K562 (cell line): Measurements from ENCODE around the gene POFUT2. TPM values are rescaled to one million over a fixed set of nuclear protein-coding genes. Genes with fewer than 3 reads are reported as not detected.

Experiments
- ATAC-seq: fragments of 200-7000 bp; cut with Tn5 transposase; 3 replicates; pipeline ENCODE4 v1.9.1; 2020; ENCODE audit warnings: moderate library complexity
- BruUV-seq: library from RNA; stranded (reverse); fragments of 400-500 nt; replicated peaks from 2 replicates; lab custom pipeline; 2021; lab: Mats Ljungman, UMichigan
- CTCF ChIA-PET: fragments of 300-600 bp; formaldehyde crosslinking; extraction: SDS; loops from one replicate; lab custom pipeline; 2021; ENCODE audit warnings: low intra/inter-chr PET ratio; lab: Yijun Ruan, JAX
- POLR2A ChIA-PET: fragments of 300-600, 350-650 bp; sonication (Branson Sonifier 250); formaldehyde crosslinking; extraction: SDS; loops from one replicate; lab custom pipeline; 2021; ENCODE audit warnings: antibody characterized with exemption, inconsistent platforms; lab: Yijun Ruan, JAX
- DNase-seq, 4 experiments: peaks; one replicate each; pipeline versions ENCODE4 v3.0.0 to v3.0.0-alpha.2; 2011 to 2018; ENCODE audit warnings: low spot score in 3 of 4, mixed read lengths in 3 of 4; ENCODE audit errors: extremely low read depth in 1 of 4
- FAIRE-seq: peaks from 2 replicates; lab custom pipeline; 2011; peaks lifted over from hg19 to GRCh38; lab: Jason Lieb, UNC
- H2AFZ ChIP-seq: 2 replicates; pipeline ENCODE4 v1.6.0; 2011; ENCODE audit warnings: low read depth, low read length, control low read depth, inconsistent platforms
- H3K27ac ChIP-seq: fragments of 200-600 bp; 3 replicates; pipeline ENCODE4 v1.8.0; 2011; ENCODE audit warnings: low read depth, mild to moderate bottlenecking, control low read depth, inconsistent platforms, low read length, moderate library complexity, mixed read lengths; ENCODE audit errors: extremely low read depth
- H3K27me3 ChIP-seq, 2 experiments: fragments of 300-600 bp in 1 of 2; 2 replicates in 1 of 2; 3 replicates in 1 of 2; pipeline versions ENCODE4 v1.6.0 to v1.8.0; 2011; ENCODE audit warnings: inconsistent platforms in 2 of 2, low read length in 2 of 2, mild to moderate bottlenecking in 1 of 2, mixed read lengths in 1 of 2, moderate library complexity in 1 of 2; ENCODE audit not compliant: control insufficient read depth in 2 of 2, insufficient read depth in 2 of 2
- H3K36me3 ChIP-seq: fragments of 300-600 bp; 3 replicates; pipeline ENCODE4 v1.8.0; 2011; ENCODE audit warnings: mild to moderate bottlenecking, low read length, inconsistent platforms; ENCODE audit not compliant: control insufficient read depth, insufficient read depth
- H3K4me1 ChIP-seq, 2 experiments: fragments of 200-600 bp in 1 of 2; replicated peaks in 1 of 2; 2 replicates in 1 of 2; 3 replicates in 1 of 2; pipeline versions ENCODE4 v1.5.1 to v1.8.0; 2011; ENCODE audit warnings: inconsistent platforms in 2 of 2, low read length in 2 of 2, mild to moderate bottlenecking in 1 of 2, mixed read lengths in 1 of 2, moderate library complexity in 1 of 2; ENCODE audit not compliant: control insufficient read depth in 2 of 2, insufficient read depth in 2 of 2
- H3K4me2 ChIP-seq: 2 replicates; pipeline ENCODE4 v1.6.1; 2011; ENCODE audit warnings: low read length, control low read depth, inconsistent platforms, mixed read lengths; ENCODE audit not compliant: insufficient read depth
- H3K4me3 ChIP-seq: fragments of 200-600 bp; sonication (generic), shearing (Covaris generic); 2 replicates; pipeline ENCODE4 v1.5.1; 2016; ENCODE audit warnings: control low read depth, inconsistent platforms
- H3K79me2 ChIP-seq: fragments of 200-600 bp; 3 replicates; pipeline ENCODE4 v1.8.0; 2011; ENCODE audit warnings: low read length, inconsistent platforms; ENCODE audit not compliant: control insufficient read depth, insufficient read depth
- H3K9ac ChIP-seq, 2 experiments: 2 replicates each; pipeline versions ENCODE4 v1.6.0 to v1.6.1; 2011; ENCODE audit warnings: low read depth in 2 of 2, low read length in 2 of 2, control low read depth in 1 of 2, inconsistent platforms in 1 of 2, mild to moderate bottlenecking in 1 of 2, mixed read lengths in 1 of 2; ENCODE audit not compliant: insufficient read depth in 1 of 2
- H3K9me1 ChIP-seq: one replicate; pipeline ENCODE4 v1.6.0; 2011; ENCODE audit warnings: inconsistent platforms, mild to moderate bottlenecking, low read length, moderate library complexity; ENCODE audit not compliant: control insufficient read depth, insufficient read depth
- H3K9me3 ChIP-seq: replicated peaks from 2 replicates; pipeline ENCODE4 v1.5.1; 2011; ENCODE audit warnings: low read depth, low read length, inconsistent platforms; ENCODE audit not compliant: control insufficient read depth, insufficient read depth
- H4K20me1 ChIP-seq: replicated peaks from 2 replicates; pipeline ENCODE4 v1.6.1; 2011; ENCODE audit warnings: low read length, inconsistent platforms, mixed read lengths; ENCODE audit not compliant: control insufficient read depth, insufficient read depth
- CBX2 ChIP-seq: fragments of 200-600 bp; sonication (generic); IDR thresholded peaks from one replicate; pipeline ENCODE4 v1.6.1; 2012; ENCODE audit warnings: mild to moderate bottlenecking, low read length, inconsistent platforms; ENCODE audit not compliant: insufficient read depth, poor library complexity, severe bottlenecking
- CBX8 ChIP-seq: fragments of 200-600 bp; sonication (generic); IDR thresholded peaks from 2 replicates; pipeline ENCODE4 v1.6.1; 2012; ENCODE audit warnings: borderline replicate concordance, mixed run types, low read depth, mild to moderate bottlenecking, moderate library complexity, mixed read lengths, low read length, control low read depth, inconsistent platforms; ENCODE audit not compliant: poor library complexity, severe bottlenecking; ENCODE audit errors: extremely low read depth
- ESRRB ChIP-seq: fragments of 250-450 bp; sonication (Bioruptor Pico); IDR thresholded peaks from 2 replicates; pipeline ENCODE4 v1.5.0; 2020; ENCODE audit warnings: mild to moderate bottlenecking, moderate library complexity, borderline replicate concordance
- ETV5 ChIP-seq: sonication (generic); formaldehyde crosslinking; IDR thresholded peaks from 2 replicates; pipeline ENCODE4 v1.4.0; 2020; ENCODE audit warnings: low read depth, mild to moderate bottlenecking, missing genetic modification reagents
- MYC ChIP-seq, 2 experiments: fragments of 250-450 bp in 1 of 2; sonication (Bioruptor Pico) in 1 of 2; IDR thresholded peaks; 2 replicates each; pipeline versions ENCODE4 v1.5.1 to v1.6.1; 2012 to 2021; ENCODE audit warnings: low read depth in 2 of 2, borderline replicate concordance in 1 of 2, improper control_type of control experiment in 1 of 2, low read length in 1 of 2, mild to moderate bottlenecking in 1 of 2, moderate library complexity in 1 of 2
- SIRT6 ChIP-seq: IDR thresholded peaks from one replicate; pipeline ENCODE4 v1.6.1; 2012; ENCODE audit warnings: low read depth, mild to moderate bottlenecking, control low read depth, inconsistent platforms, low read length, moderate library complexity
- TARDBP ChIP-seq: fragments of 450-650 bp; IDR thresholded peaks from 2 replicates; pipeline ENCODE4 v1.6.1; 2016
- ZC3H11A ChIP-seq: IDR thresholded peaks from 2 replicates; pipeline ENCODE4 v1.6.1; 2012; ENCODE audit warnings: low read depth, low read length, improper control_type of control experiment
- WGBS: fragments of 100-300 bp; shearing (Covaris generic); methylation state at CpG from one replicate; pipeline ENCODE4 v1.1.6; 2016; ENCODE audit warnings: low coverage, mixed read lengths; ENCODE audit not compliant: insufficient coverage; ENCODE audit errors: missing lambda C conversion rate; 5-methylcytosine and 5-hydroxymethylcytosine counted together
- in situ Hi-C: fragments of 300-500 bp; cut with MboI; formaldehyde crosslinking; loops from 4 replicates; pipeline ENCODE4 v1.15.0; 2018; ENCODE audit warnings: inconsistent platforms, mixed read lengths
- intact Hi-C: fragments of 100-400 bp; cut with micrococcal nuclease; formaldehyde crosslinking; loops from 2 replicates; pipeline ENCODE4 v1.14.2; 2022
- polyA plus RNA-seq, 8 experiments: library from polyadenylated mRNA; depleted of rRNA in 4 of 8; stranded (reverse) in 5 of 8; unstranded in 3 of 8; fragments of >200 nt; fragmentation: Nextera tagmentation in 2 of 8; fragmentation: Illumina TruSeq in 1 of 8; extraction: Ambion mirVana in 2 of 8; extraction: Trizol in 1 of 8; gene quantifications; 2 replicates each; pipeline versions ENCODE4 v1.2.1 to v1.2.3, GENCODE V29; 2011 to 2014; ENCODE audit warnings: inconsistent platforms in 1 of 8, missing spikeins in 1 of 8
- total RNA-seq, 7 experiments: library from RNA; depleted of rRNA in 6 of 7; stranded (reverse); fragments of >200 nt in 6 of 7; fragmentation: Illumina TruSeq in 2 of 7; extraction: Trizol in 2 of 7; gene quantifications; 2 replicates each; pipeline versions ENCODE4 v1.2.1 to v1.2.3, GENCODE V29; 2011 to 2021; ENCODE audit warnings: low replicate concordance in 1 of 7
- TF ChIP-seq, protein P1 (sequence below): sonication (generic); IDR thresholded peaks from 2 replicates; pipeline ENCODE4 v1.6.1; 2016
- TF ChIP-seq, protein P2 (sequence below), 2 experiments: fragments of 450-650 bp in 1 of 2; sonication (generic) in 1 of 2; formaldehyde crosslinking in 1 of 2; IDR thresholded peaks; 2 replicates each; pipeline versions ENCODE4 v1.7.1 to v1.9.0; 2016 to 2022; ENCODE audit warnings: inconsistent platforms in 1 of 2, mild to moderate bottlenecking in 1 of 2, missing genetic modification reagents in 1 of 2

POFUT2 gene
- total and polyA plus RNA-seq, 9 of the 15 experiments (the other 6 are each of a cell fraction or from before 2014, with no cell fraction given): 1.1 to 24.2 (median 11.0) TPM

DNA sequence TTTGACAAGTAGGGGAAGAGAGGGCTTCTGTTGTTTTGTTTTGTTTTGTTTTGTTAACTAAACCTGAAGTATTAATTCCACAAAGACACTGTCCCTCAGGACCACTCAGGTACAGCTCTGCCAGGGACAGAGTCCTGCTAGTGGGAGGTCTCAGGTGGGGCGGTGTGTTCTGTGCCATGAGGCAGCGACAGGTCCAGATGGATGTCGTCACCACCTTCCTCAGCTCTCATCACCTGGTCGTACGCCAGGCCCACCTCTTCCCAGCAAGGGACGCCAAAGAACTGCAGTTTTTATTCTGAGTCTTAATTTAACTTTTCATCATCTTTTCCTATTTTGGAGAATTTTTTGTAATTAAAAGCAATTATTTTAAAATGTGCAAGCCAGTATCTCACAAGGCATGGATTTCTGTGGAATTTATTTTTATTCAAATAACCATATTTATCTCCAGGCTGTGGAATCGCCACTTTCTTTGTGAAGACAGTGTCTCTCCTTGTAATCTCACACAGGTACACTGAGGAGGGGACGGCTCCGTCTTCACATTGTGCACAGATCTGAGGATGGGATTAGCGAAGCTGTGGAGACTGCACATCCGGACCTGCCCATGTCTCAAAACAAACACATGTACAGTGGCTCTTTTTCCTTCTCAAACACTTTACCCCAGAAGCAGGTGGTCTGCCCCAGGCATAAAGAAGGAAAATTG lies 62.5 kb downstream of the POFUT2 start:
- H3K27ac ChIP-seq: no peak overlapping the region
- WGBS: 33% methylated on average over 11 of the region's 11 CpGs
- POLR2A ChIA-PET: no interaction called here
- DNase-seq (no peak), FAIRE-seq (peak; percentile 60), ATAC-seq (peak; percentile 34; the same call in 1 of the 3 replicates)
- H3K4me2 ChIP-seq: no peak overlapping the region
- H3K9ac ChIP-seq: no peak overlapping the region
- H3K27me3 ChIP-seq: peaks cover 42 to 55% of the 10 kb centered on the region in 2 experiments
- H3K4me3 ChIP-seq: no peak overlapping the region
- CTCF ChIA-PET: no interaction called here
- no peaks in the 10 kb centered on the region for H3K79me2 ChIP-seq
- no peak overlapping the region for H2AFZ ChIP-seq
- intact Hi-C loops: loop anchor here (5.0 kb wide), 1 partner anchor 73 kb away; no protein-coding TSS in a partner anchor
- H3K9me1 ChIP-seq: no peaks in the 10 kb centered on the region
- H3K4me1 ChIP-seq: peaks cover 0 to 10% of the 10 kb centered on the region in 2 experiments; a peak in 1 of 5 replicates
- no peaks in the 10 kb centered on the region for H3K9me3 ChIP-seq
- in situ Hi-C loops: no loop called here
- no TSS peak for BruUV-seq
- H4K20me1 ChIP-seq: peaks cover 11% of the 10 kb centered on the region
- no peaks in the 10 kb centered on the region for H3K36me3 ChIP-seq
- TF ChIP-seq, protein P1, sequence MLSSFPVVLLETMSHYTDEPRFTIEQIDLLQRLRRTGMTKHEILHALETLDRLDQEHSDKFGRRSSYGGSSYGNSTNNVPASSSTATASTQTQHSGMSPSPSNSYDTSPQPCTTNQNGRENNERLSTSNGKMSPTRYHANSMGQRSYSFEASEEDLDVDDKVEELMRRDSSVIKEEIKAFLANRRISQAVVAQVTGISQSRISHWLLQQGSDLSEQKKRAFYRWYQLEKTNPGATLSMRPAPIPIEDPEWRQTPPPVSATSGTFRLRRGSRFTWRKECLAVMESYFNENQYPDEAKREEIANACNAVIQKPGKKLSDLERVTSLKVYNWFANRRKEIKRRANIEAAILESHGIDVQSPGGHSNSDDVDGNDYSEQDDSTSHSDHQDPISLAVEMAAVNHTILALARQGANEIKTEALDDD: no peak
- no peak for TF ChIP-seq MYC (IDR thresholded peaks at IDR 0.05; ENCODE audit: low read depth, low read length)
- no peak for TF ChIP-seq MYC (CRISPR knock-in tag; IDR thresholded peaks at IDR 0.05; ENCODE audit: borderline replicate concordance, low read depth)
- TF ChIP-seq CBX2: peak; percentile 68
- no peak for TF ChIP-seq SIRT6
- TF ChIP-seq CBX8: peak; percentile 7
- TF ChIP-seq ETV5 (CRISPR knock-in tag): no peak
- no peak for TF ChIP-seq ESRRB (CRISPR knock-in tag)
- TF ChIP-seq TARDBP: no peak
- TF ChIP-seq, protein P2, sequence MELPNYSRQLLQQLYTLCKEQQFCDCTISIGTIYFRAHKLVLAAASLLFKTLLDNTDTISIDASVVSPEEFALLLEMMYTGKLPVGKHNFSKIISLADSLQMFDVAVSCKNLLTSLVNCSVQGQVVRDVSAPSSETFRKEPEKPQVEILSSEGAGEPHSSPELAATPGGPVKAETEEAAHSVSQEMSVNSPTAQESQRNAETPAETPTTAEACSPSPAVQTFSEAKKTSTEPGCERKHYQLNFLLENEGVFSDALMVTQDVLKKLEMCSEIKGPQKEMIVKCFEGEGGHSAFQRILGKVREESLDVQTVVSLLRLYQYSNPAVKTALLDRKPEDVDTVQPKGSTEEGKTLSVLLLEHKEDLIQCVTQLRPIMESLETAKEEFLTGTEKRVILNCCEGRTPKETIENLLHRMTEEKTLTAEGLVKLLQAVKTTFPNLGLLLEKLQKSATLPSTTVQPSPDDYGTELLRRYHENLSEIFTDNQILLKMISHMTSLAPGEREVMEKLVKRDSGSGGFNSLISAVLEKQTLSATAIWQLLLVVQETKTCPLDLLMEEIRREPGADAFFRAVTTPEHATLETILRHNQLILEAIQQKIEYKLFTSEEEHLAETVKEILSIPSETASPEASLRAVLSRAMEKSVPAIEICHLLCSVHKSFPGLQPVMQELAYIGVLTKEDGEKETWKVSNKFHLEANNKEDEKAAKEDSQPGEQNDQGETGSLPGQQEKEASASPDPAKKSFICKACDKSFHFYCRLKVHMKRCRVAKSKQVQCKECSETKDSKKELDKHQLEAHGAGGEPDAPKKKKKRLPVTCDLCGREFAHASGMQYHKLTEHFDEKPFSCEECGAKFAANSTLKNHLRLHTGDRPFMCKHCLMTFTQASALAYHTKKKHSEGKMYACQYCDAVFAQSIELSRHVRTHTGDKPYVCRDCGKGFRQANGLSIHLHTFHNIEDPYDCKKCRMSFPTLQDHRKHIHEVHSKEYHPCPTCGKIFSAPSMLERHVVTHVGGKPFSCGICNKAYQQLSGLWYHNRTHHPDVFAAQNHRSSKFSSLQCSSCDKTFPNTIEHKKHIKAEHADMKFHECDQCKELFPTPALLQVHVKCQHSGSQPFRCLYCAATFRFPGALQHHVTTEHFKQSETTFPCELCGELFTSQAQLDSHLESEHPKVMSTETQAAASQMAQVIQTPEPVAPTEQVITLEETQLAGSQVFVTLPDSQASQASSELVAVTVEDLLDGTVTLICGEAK (IDR thresholded peaks at IDR 0.05): no peak
- TF ChIP-seq, protein P2 (CRISPR knock-in tag; IDR thresholded peaks at IDR 0.05): no peak
- TF ChIP-seq ZC3H11A: no peak
